Peyer's patch (tissue), 4 donors: ENCODE results near the gene TUBA1B.

Experiments used
- CTCF ChIP-seq, 6 experiments: fragments of 450-650 bp in 4 of 6; fragments of 200-600 bp in 2 of 6; sonication (generic) in 1 of 6; IDR thresholded peaks; one replicate each; pipeline ENCODE4 v1.5.1; 2017 to 2019; ENCODE audit warnings: antibody characterized with exemption in 6 of 6, mild to moderate bottlenecking in 3 of 6, moderate library complexity in 1 of 6
- POLR2A ChIP-seq, 2 donors: fragments of 450-650 bp; IDR thresholded peaks; one replicate each; pipeline ENCODE4 v1.5.1; 2017; ENCODE audit warnings: antibody characterized with exemption in 2 of 2, mild to moderate bottlenecking in 2 of 2, moderate library complexity in 2 of 2

- TF ChIP-seq POLR2A (IDR thresholded peaks at IDR 0.05), result no peak
- TF ChIP-seq CTCF (IDR thresholded peaks at IDR 0.05), result peak in 3 of 6 experiments; percentile 3 to 23 (median 22)
Measured at GRCh38 chr12:49092086-49092815, 38.9 kb downstream of the TUBA1B start.
